Neuronal stem cell (in vitro differentiated cells): ENCODE data around the gene EED.
"Not testable (repeated sequence)": the region's sequence is repeated elsewhere in the genome, so short reads cannot be mapped to it uniquely, and the experiment has no call there.

Experiments used
- DNase-seq: peaks from one replicate; pipeline ENCODE4 v3.0.0-alpha.2; 2013; ENCODE audit warnings: low spot score
- H2AFZ ChIP-seq: one replicate; pipeline ENCODE4 v1.6.1; 2013; ENCODE audit warnings: mild to moderate bottlenecking, low read length, inconsistent platforms
- H2AK5ac ChIP-seq: 2 replicates; pipeline ENCODE4 v1.6.1; 2013; ENCODE audit warnings: low read depth, mild to moderate bottlenecking, inconsistent platforms, low read length, moderate library complexity, mixed read lengths
- H2BK120ac ChIP-seq: 2 replicates; pipeline ENCODE4 v1.6.1; 2013; ENCODE audit warnings: low read depth, mild to moderate bottlenecking, inconsistent platforms, low read length, moderate library complexity, mixed read lengths
- H2BK12ac ChIP-seq: one replicate; pipeline ENCODE4 v1.6.1; 2013; ENCODE audit warnings: low read length, inconsistent platforms
- H2BK15ac ChIP-seq: 2 replicates; pipeline ENCODE4 v1.6.1; 2013; ENCODE audit warnings: mild to moderate bottlenecking, low read length, inconsistent platforms, mixed read lengths
- H2BK5ac ChIP-seq: one replicate; pipeline ENCODE4 v1.6.1; 2013; ENCODE audit warnings: inconsistent platforms, mild to moderate bottlenecking, low read length, moderate library complexity
- H3K14ac ChIP-seq: one replicate; pipeline ENCODE4 v1.6.1; 2013; ENCODE audit warnings: low read length, inconsistent platforms
- H3K18ac ChIP-seq: 2 replicates; pipeline ENCODE4 v1.6.1; 2013; ENCODE audit warnings: low read length, inconsistent platforms
- H3K23ac ChIP-seq: 2 replicates; pipeline ENCODE4 v1.6.1; 2013; ENCODE audit warnings: low read depth, mild to moderate bottlenecking, mixed read lengths, low read length, inconsistent platforms; ENCODE audit not compliant: poor library complexity
- H3K27ac ChIP-seq: replicated peaks from 3 replicates; pipeline ENCODE4 v1.5.1; 2013; ENCODE audit warnings: low read length, inconsistent platforms
- H3K27me3 ChIP-seq, 3 experiments: 2 replicates each; pipeline ENCODE4 v1.6.1; 2013; ENCODE audit warnings: low read length in 3 of 3, mild to moderate bottlenecking in 2 of 3, inconsistent platforms in 1 of 3, low read depth in 1 of 3, mixed read lengths in 1 of 3, moderate library complexity in 1 of 3; ENCODE audit not compliant: control insufficient read depth in 3 of 3, insufficient read depth in 3 of 3
- H3K36me3 ChIP-seq, 2 donors: replicated peaks in 1 of 2; 2 replicates each; pipeline ENCODE4 v1.6.1; 2013; ENCODE audit warnings: low read length in 2 of 2; ENCODE audit not compliant: control insufficient read depth in 2 of 2, insufficient read depth in 2 of 2
- H3K4ac ChIP-seq: 2 replicates; pipeline ENCODE4 v1.6.1; 2013; ENCODE audit warnings: inconsistent platforms, mild to moderate bottlenecking, low read length, moderate library complexity
- H3K4me1 ChIP-seq, 2 donors: 1 replicate in 1 of 2; 2 replicates in 1 of 2; pipeline ENCODE4 v1.6.1; 2013; ENCODE audit warnings: low read length in 2 of 2, low read depth in 1 of 2; ENCODE audit not compliant: control insufficient read depth in 2 of 2, insufficient read depth in 1 of 2
- H3K4me2 ChIP-seq: one replicate; pipeline ENCODE4 v1.6.1; 2013; ENCODE audit warnings: mild to moderate bottlenecking, low read length, inconsistent platforms; ENCODE audit not compliant: insufficient read depth, poor library complexity, severe bottlenecking
- H3K4me3 ChIP-seq, 2 donors: 2 replicates each; pipeline ENCODE4 v1.5.1; 2013; ENCODE audit warnings: low read length in 2 of 2, mild to moderate bottlenecking in 2 of 2, inconsistent platforms in 1 of 2, moderate library complexity in 1 of 2
- H3K79me1 ChIP-seq: one replicate; pipeline ENCODE4 v1.6.1; 2013; ENCODE audit warnings: low read depth, mild to moderate bottlenecking, inconsistent platforms, low read length, moderate library complexity
- H3K9ac ChIP-seq: one replicate; pipeline ENCODE4 v1.6.1; 2013; ENCODE audit warnings: mild to moderate bottlenecking, low read depth, low read length, inconsistent platforms; ENCODE audit not compliant: poor library complexity
- H3K9me3 ChIP-seq, 2 donors: replicated peaks in 1 of 2; 2 replicates each; pipeline versions ENCODE3 to v1.6.1; 2013; ENCODE audit warnings: low read length in 2 of 2, mild to moderate bottlenecking in 2 of 2, inconsistent platforms in 1 of 2, low read depth in 1 of 2, mixed read lengths in 1 of 2, moderate library complexity in 1 of 2; ENCODE audit not compliant: control insufficient read depth in 2 of 2, insufficient read depth in 1 of 2
- H4K8ac ChIP-seq: one replicate; pipeline ENCODE4 v1.6.1; 2013; ENCODE audit warnings: low read depth, mild to moderate bottlenecking, inconsistent platforms, low read length, moderate library complexity
- H4K91ac ChIP-seq: one replicate; pipeline ENCODE4 v1.6.1; 2013; ENCODE audit warnings: low read length, low read depth, mild to moderate bottlenecking, inconsistent platforms; ENCODE audit not compliant: poor library complexity
- WGBS, 2 donors: extraction: QIAGEN DNeasy Blood & Tissue Kit; methylation state at CpG; one replicate each; pipeline ENCODE4 v1.1.7; 2013; ENCODE audit warnings: missing lambda C conversion rate in 2 of 2, mixed read lengths in 1 of 2; ENCODE audit not compliant: insufficient read length in 2 of 2, insufficient replicate concordance in 1 of 2; ENCODE audit errors: extremely low coverage in 2 of 2; 5-methylcytosine and 5-hydroxymethylcytosine counted together

Gene EED

GRCh38 chr11:86222081-86222480, 22.5 kb upstream of the EED start:
- Histone ChIP-seq H3K9ac (no peak overlapping the region), H3K4me3 (no peak overlapping the region), H3K23ac (no peak overlapping the region), H3K27me3 (peaks cover 0 to 8% (median 0%) of the 10 kb centered on the region in 3 experiments), H3K4me1 (peaks cover 0 to 1% of the 10 kb centered on the region in 2 donors), H3K9me3 (no peaks in the 10 kb centered on the region), H2AFZ (no peak overlapping the region), H2AK5ac (no peak overlapping the region), H4K8ac (no peak overlapping the region), H3K4ac (no peak overlapping the region), H2BK12ac (no peak overlapping the region), H3K18ac (no peak overlapping the region), H3K27ac (no peak overlapping the region), H2BK15ac (no peak overlapping the region), H3K36me3 (peaks cover 0 to 2% of the 10 kb centered on the region in 2 donors), H3K4me2 (no peak overlapping the region), H2BK5ac (no peak overlapping the region), H2BK120ac (no peak overlapping the region), H3K14ac (no peak overlapping the region), H4K91ac (no peak overlapping the region), H3K79me1 (no peaks in the 10 kb centered on the region)
- no peak for DNase-seq
- WGBS, 2 donors = no CpG with 5 or more reads among the region's 2 CpGs

- H3K27ac ChIP-seq, H3K14ac ChIP-seq, DNase-seq, H3K9me3 ChIP-seq, H2BK15ac ChIP-seq, H3K79me1 ChIP-seq, H3K4me2 ChIP-seq, H2BK120ac ChIP-seq, H3K23ac ChIP-seq, H4K91ac ChIP-seq, H3K9ac ChIP-seq, H3K27me3 ChIP-seq, H3K4ac ChIP-seq, H2AFZ ChIP-seq, H3K4me3 ChIP-seq, H2AK5ac ChIP-seq, H3K18ac ChIP-seq, H4K8ac ChIP-seq, H2BK12ac ChIP-seq, H3K36me3 ChIP-seq, H3K4me1 ChIP-seq, H2BK5ac ChIP-seq: not testable (repeated sequence)
- no CpG with 5 or more reads among the region's 4 CpGs for WGBS, 2 donors
Measured at GRCh38 chr11:86224575-86224974, 20.0 kb upstream of the EED start.

DNA sequence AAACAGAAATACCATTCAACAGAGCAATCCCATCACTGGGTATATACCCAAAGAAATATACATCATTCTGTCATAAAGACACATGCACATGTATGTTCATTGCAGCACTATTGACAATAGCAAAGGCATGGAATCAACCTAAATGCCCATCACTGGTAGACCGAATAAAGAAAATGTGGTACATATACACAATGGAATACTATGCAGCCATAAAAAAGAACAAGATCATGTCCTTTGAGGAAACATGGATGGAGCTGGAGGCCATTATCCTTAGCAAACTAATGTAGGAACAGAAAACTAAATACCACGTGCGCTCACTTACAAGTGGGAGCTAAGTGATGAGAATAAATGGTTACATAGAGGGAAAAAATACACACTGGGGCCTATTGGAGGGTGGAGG, 19.2 kb upstream of the EED start:
- not testable (repeated sequence) for H3K4me3 ChIP-seq, H2BK5ac ChIP-seq, H2BK120ac ChIP-seq, H3K9me3 ChIP-seq, H3K23ac ChIP-seq, H2AK5ac ChIP-seq, H2AFZ ChIP-seq, H3K9ac ChIP-seq, H4K91ac ChIP-seq, H2BK15ac ChIP-seq, H3K27ac ChIP-seq, H2BK12ac ChIP-seq, H3K27me3 ChIP-seq, H3K36me3 ChIP-seq, DNase-seq, H3K4ac ChIP-seq, H3K14ac ChIP-seq, H3K4me2 ChIP-seq, H4K8ac ChIP-seq, H3K4me1 ChIP-seq, H3K79me1 ChIP-seq, H3K18ac ChIP-seq
- no CpG with 5 or more reads among the region's 3 CpGs for WGBS, 2 donors

GRCh38 chr11:86228269-86229038, 16.1 kb upstream of the EED start:
- Histone ChIP-seq H2AK5ac (no peak overlapping the region), H3K4ac (no peak overlapping the region), H3K9me3 (no peaks in the 10 kb centered on the region), H3K4me2 (no peak overlapping the region), H4K8ac (no peak overlapping the region), H3K4me1 (no peaks in the 10 kb centered on the region), H3K27ac (no peak overlapping the region), H4K91ac (no peak overlapping the region), H3K79me1 (no peaks in the 10 kb centered on the region), H2BK15ac (no peak overlapping the region), H3K4me3 (no peak overlapping the region), H3K27me3 (no peaks in the 10 kb centered on the region), H3K9ac (no peak overlapping the region), H3K36me3 (peaks cover 0 to under 1% of the 10 kb centered on the region in 2 donors), H2BK12ac (no peak overlapping the region), H3K14ac (no peak overlapping the region), H3K23ac (no peak overlapping the region), H2BK120ac (no peak overlapping the region), H2BK5ac (no peak overlapping the region), H2AFZ (no peak overlapping the region), H3K18ac (no peak overlapping the region)
- no peak for DNase-seq
- WGBS, 2 donors = no CpG with 5 or more reads among the region's 3 CpGs
